GM12801 (cell line): ENCODE measurements around the gene EXOC2.

ENCODE experiments used
- TF ChIP-seq, protein P1 (sequence below): IDR thresholded peaks from one replicate; pipeline ENCODE4 v1.5.1; 2011; ENCODE audit warnings: control low read depth; ENCODE audit not compliant: insufficient read length; ENCODE audit errors: extremely low read depth

EXOC2 gene

DNA sequence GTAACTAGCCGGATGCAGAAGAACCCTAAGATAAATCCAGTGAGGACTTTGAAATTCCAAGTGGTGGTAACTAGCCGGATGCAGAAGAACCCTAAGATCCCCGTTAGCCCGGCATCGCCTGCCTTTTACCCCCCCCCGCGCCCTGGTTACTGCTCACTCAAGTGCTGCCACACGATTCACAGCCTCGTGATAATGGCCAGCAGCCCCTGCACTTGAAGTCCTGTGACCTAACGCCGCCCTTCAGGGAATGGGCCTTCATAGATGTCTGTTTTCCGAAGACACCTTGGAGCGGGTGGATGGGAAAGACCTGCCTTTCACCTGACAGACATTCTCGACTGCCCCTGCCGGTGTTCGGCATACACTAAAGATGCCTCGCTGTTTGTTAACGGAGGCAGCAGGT is 163.9 kb downstream of the EXOC2 start:
- TF ChIP-seq, protein P1, sequence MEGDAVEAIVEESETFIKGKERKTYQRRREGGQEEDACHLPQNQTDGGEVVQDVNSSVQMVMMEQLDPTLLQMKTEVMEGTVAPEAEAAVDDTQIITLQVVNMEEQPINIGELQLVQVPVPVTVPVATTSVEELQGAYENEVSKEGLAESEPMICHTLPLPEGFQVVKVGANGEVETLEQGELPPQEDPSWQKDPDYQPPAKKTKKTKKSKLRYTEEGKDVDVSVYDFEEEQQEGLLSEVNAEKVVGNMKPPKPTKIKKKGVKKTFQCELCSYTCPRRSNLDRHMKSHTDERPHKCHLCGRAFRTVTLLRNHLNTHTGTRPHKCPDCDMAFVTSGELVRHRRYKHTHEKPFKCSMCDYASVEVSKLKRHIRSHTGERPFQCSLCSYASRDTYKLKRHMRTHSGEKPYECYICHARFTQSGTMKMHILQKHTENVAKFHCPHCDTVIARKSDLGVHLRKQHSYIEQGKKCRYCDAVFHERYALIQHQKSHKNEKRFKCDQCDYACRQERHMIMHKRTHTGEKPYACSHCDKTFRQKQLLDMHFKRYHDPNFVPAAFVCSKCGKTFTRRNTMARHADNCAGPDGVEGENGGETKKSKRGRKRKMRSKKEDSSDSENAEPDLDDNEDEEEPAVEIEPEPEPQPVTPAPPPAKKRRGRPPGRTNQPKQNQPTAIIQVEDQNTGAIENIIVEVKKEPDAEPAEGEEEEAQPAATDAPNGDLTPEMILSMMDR, result no peak

DNA sequence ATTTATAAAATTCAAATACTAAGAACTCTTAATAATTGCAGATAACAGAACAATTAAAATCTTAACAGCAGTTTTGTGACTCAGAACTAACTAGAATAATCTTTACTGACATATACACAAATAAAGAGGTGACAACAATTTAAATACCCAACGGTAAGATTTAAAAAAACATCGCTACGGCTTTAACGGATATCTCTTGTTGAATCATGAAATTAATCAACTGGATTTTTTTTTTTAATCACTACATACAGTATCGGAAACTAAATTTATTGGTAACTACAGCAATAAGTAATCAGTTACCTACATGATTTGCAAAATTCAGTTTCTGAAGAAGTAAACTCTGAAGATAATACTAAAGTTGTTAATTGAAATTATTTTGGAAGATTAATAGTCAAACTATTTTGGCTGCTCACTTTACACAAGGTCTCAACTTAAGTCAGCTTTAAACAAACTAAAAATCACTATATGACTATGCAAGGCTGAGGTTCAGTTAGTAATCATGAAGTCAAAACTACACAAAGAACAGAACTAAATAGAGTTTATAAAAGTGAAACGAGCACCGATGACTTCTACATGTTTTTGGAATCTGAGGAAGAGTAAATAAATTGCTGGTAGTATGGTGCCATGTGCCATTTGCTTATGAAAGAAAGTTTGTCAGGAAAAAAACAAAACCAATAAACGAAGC is 164.8 kb downstream of the EXOC2 start:
- TF ChIP-seq, protein P1, result no peak

DNA sequence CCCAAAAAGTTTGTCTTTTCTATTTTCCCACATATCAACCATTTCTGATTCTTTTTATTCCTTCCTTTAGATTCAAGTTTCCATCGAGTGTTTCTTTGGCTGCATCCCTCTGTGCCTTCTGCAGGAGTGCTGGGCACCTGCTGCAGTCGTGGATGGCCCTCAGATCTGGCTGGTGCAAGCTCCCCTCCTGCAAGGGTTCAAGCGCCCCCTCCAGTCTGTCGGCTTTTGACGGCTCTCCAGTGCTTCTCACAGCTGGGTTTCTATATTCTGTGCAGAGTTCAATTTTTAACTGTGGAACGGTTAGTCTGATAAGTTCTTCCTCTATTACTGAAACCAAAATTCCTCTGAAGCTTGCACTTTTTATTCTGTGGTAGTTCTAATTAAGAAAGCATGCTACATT is 168.1 kb downstream of the EXOC2 start:
- TF ChIP-seq, protein P1, result no peak

DNA sequence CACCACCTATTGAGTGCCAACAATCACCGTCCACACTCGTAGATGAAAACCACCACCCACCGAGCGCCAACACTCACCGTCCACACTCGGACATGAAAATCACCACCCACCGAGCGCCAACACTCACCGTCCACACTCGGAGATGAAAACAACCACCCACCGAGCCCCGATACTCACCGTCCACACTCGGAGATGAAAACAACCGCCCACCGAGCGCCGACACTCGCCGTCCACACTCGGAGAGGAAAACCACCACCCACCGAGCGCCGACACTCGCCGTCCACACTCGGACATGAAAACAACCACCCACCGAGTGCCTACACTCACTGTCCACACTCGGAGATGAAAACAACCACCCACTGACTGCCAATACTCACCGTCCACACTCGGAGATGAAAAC is 172.1 kb downstream of the EXOC2 start:
- TF ChIP-seq, protein P1, result no peak

DNA sequence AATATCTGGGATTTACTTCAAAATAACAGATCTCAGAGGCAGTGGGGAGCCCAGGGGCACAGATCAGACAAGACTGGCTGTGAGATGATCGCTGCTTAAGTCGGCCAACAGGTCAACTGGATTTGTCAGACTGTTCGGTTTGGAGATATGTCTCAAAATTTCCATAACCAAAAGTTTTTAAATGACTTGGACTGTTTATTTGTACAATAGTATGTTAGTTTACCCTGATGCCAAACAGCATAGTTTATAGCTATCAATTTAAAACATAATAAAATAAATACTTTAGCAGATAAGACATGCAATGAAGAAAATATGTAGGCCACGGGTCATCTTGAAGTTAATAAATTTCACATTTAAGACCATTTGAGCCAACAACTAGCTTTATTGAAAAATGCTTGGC is 174.7 kb downstream of the EXOC2 start:
- TF ChIP-seq, protein P1, result no peak

DNA sequence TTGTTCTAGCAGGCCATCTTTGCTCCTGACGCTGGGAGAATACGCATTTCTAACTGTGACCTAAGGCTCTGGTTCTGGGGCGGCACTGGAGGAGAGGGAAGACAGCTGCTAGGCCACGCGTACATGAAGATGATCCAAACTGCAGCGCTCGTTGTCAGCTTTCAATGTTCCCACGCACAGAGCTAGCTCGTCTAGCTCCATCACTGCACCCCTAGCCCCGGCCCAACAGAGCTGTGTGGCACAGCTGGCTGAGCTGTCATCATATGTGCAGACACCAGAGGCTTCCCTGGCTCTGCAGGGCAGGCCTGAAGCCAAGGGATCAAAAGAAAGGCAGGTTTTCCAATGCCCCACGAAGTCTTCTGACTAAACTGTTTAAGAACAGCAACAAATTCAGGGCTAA is 176.7 kb downstream of the EXOC2 start:
- TF ChIP-seq, protein P1, result no peak

DNA sequence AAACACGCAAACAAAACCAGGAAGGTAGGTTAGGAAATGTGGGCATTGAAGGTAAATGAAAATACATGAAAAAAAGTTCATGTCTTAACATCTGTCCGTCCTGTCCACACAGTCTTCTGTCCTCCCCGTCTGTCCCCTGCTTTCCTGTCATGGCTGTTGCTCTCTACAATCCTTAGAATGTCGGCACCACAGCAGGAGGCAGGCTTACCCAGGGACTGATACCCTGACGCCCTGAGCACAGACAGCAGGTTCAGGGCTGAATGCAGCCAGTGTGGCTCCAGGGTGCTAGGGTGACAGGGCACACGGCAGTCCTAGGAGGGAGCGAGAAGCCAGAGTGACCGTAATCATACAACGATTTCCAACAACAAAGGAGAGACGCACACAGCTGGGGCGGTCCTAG is 177.7 kb downstream of the EXOC2 start:
- TF ChIP-seq, protein P1, result no peak
